Muscle of arm (tissue), 12 donors: ENCODE results near the gene ATP5MG. TPM values are rescaled to one million over a fixed set of nuclear protein-coding genes. Genes with fewer than 3 reads are reported as not detected.
A peak's percentile ranks its signal among the peaks of the same experiment; 100 is the strongest.

ENCODE experiments used
- DNase-seq: peaks from one replicate; pipeline ENCODE4 v3.0.0-alpha.2; 2013
- polyA plus RNA-seq, 12 donors: library from polyadenylated mRNA; unstranded; fragments of 120-200 nt; gene quantifications; one replicate each; pipeline ENCODE4 v1.2.1, GENCODE V29; 2013; ENCODE audit not compliant: insufficient read length in 12 of 12

ATP5MG gene
- polyA plus RNA-seq, 12 donors, result 296 to 410 (median 345) TPM; not detected in 1

DNA sequence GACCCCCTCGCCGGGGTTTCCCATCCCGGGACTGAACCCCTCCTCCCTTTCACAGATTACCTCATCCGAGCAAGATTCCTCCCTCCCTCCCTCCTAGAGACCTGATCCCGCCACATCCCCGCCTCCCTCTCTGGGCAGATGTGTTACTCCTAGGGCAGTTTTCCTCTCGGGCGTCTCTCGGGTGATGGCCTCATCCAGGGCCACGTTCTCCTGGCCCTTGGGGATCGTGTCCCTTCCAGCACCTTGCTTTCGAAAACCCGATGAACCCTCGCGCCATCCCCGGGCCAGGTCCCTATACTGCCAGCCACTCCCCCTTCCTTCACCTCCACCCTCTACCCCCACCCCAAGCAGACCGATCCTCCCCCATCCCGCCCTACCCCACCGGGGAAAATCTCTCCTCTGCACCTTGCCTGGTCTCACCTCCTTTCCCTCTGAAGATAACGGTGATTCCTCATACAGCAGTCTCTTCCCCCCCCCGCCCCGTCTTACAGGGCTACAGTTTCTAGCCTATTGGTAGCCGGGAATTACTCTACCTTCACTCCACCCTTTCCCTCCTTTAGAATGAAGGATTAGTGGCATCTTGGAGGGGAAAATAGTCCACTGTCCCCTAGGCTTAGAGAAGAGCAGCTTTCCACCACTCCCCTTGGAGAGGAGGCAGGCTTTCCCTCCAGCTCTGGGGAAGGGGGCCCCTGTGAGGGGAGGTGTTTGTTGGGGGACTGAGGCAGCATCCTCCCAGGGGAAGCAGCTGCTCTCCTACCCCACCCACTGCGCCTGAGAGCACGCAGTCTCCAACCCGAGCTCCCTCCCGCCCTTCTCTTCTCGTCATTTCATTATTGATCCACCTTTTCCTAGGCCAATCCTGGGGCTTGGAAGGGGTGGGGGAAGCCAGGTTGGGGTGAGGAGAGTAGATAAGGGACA is 36.1 kb downstream of the ATP5MG start:
- peak; percentile 51 for DNase-seq

DNA sequence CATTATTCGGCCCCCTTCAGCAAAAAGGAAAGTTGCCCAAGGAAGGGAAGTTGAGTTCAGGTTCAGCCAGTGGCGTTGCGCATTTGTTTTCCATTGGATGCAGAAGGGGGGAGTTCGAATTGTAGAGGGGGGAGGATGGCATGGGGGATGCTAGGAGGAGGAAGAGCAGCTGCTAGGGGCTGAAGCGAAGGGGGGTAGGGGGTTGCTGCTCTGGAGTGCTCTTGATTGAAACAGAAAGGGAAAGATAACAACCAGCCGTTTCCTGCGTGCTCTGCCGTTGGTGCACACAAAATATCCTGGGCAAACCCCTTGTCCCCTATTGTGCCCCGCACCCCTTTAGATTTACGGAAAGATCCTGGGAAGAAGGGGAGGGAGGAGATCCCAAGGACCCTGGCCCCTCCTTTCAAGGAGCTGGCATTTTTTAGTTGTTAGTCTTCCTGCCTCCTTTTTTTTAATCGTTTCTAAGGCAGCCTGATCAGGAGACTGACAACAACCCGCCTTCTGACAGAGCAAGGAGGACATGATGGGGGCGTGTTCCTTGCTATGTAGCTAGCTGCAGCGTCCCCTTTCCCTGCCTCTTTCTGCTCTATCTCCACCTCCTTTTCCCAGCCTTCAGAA is 37.0 kb downstream of the ATP5MG start:
- DNase-seq, result peak; percentile 84

DNA sequence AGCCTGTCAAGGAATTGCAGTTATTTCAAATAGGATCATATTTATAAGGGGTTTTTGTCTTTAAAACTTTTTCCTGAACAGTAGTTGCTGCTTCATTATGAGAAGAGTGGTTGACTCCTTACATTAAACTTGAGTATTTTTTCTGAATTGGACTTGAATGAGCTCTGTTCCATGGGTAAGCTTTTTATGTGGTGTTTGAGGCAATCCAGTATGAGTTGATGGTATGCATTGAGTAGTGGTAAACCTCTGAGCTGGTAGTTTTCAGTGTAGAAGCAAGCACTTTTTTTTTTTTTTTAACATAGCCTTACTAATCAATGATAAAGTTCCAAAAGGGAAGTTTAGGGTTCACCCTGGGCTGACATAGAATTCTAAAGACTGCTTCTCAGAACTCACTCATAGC is 38.2 kb downstream of the ATP5MG start:
- no peak for DNase-seq

DNA sequence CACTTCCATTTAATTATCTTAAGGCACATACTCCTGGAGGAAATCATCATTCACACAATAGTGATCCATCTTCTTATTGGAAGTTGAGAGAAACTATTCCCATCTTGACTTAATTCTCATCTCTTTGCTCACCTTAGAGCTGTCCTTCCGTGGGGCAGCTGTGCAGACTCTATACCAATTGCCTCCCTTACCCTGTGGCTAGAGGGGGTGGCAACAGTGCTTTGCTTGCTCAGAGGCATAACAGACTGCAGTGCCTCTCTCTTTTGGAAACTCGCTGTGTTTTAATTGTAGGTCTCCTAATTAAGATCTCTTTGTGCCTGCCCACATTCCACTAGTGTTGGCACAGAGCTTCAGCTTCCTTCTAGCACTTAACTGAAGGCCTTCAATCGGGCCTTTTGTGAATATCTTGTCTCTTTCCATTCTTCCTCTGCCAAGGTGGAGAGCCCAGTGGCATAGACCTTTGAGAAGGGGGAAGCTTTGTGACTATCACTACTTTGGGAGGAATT is 40.4 kb downstream of the ATP5MG start:
- DNase-seq, result no peak

DNA sequence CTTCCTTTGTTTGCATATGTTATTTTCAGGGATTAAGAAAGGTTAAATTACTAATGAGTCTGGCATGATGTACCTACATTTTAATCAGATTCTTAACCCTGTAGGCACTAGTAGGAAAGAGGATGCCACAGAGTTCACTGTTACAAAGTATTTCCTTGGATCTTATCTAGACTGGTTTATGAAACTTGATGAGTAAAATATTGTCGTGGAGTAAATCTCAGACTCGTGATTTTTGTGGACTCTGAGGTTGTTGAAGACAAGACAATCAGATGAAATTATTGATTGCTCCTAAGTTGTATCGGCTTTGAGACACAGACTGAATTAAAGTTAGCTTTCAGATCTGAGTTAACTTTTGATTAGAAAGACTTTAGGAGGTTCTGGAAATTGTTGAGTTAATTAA is 40.9 kb downstream of the ATP5MG start:
- no peak for DNase-seq

DNA sequence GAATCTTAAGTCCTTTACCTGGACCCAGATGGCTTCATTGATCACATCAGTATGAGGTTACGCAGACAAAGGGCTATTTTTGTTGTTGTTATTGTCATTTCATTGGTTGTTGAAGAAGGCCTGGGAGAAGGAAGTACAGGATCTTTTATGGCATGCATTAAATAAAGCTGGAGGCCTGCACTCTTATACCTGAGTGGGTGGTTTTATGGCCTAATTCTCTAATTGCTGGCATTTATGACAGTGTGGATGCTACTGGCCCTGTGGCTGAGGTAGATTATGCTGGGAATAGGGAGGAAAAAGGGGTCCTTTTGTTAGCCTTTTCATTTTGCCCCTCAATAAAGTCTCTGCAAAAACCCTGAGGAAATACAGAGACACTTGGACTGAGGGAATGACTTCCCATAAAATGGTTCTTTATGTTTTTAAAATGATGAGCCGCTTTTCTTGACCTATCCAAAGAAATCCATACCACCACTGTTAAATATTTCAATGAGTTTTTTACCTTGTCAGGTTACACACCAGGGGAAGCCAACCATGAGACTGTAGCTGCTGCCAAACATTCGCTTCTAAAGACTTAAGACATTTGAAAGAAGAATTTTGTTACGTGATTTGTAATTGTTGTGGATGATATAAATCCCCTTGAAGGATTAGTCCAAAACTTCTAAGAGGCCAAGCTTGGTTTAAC is 41.6 kb downstream of the ATP5MG start:
- DNase-seq, result no peak

DNA sequence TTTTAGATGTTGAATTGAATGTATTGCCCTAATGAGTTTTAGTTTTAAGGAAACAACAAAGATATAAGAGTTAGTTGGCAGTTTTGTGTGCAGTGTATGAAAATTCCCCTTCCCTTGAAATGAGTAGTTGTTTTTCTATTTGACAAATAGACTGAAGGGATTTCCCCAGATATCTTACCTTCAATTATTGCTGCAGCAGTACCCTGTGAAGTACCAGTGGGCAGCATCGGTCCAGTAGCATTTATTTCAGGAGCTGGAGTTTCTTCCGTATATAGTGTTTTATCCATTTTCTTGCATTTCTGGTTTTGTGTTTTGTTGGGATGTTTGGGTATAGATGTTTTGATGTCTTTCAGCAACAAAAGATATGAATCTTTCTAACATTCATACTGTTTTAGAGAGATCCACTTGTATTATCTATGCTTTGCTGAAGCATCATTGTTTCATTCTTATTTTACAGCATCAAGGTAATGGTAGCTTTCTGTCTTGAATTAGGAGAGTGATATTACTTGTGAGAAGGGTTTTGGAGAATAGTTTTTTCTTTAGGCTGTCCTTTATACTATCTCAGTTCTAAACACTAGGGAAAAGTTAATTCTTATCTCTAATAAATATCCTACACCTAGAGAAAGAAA is 42.3 kb downstream of the ATP5MG start:
- no peak for DNase-seq

DNA sequence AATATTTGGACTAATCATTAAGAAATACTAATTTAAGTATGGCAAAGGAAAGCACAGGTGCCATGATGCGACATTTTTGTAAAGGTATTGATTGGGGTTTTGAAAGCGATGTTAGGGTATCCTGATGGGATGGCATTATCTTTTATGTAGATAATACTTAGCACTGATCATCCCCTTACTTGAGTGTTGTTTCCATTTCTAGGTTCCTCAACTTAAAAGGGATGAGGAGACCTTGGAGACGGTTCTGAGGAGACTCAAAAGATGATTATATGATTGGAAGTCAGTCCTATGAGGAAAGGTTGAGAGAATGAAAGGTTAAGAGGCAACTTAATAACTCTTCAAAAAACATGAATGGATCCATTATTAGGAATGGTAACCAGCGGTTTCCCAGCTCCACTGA is 46.0 kb downstream of the ATP5MG start:
- no peak for DNase-seq

DNA sequence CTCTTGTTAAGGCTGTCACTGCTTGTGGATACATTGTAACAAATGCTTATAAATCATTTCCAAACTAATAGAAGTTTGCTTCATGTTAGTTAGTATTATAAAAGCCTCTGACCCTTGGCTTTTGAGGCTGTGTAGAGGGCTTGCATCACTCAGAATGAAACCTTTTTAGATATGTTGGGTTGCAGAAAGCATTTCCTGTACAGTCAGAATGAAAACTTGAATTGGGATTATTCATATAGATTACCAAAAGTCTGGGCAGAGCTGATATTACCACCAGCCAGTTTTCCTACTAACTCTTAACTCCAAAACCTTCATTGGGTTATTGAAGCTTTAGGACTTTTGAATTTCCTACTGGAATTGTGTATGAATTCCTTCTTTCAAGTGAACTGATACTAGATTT is 46.9 kb downstream of the ATP5MG start:
- DNase-seq, result no peak

DNA sequence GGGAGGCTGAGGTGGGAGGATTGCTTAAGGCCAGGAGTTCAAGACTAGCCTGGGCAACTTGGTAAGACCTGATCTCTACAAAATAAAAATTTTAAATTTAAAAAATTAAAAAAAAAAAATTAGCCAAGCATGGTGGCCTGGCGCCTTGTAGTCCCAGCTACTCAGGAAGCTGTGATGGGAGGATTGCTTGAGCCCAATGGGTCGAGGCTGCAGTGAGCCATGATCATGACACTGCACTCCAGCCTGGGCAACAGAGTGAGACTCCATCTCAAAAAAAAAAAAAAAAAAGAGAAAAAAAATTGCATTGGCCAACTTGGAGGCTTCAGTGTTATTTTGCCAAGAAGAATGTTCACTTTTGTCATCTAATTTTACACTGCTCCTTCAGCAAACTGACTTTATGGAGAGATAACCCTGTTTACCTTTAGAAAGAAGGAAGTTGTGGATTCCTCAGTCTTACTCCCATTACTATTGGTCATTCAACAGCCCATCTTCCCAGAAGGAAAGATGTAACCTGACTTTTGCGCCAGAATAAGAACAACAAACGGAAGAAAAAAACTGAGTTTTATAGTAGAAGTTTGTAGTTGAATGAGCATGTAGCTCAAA is 48.0 kb downstream of the ATP5MG start:
- DNase-seq, result no peak

DNA sequence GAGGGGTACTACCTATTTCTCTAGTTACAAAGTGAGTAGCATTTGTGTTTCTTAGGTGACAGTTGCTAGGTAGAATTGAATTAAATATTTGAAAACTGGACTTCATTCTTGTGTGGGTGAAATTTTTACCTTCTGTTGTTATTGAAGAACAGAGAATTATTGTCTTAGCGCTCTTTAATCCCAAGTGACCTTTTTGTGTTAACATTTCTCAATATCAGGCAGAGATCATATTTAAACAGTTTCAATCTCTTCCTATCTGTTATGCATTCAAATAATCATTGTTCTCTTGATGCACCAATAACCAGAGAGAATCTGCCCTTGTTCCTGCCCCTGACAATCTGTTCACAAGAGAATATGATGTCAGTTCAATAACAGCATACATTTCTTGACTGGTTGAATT is 49.0 kb downstream of the ATP5MG start:
- no peak for DNase-seq

Other genes with a start within 250 kb of the ATP5MG start
- gene SCN4B, start 248.8 kb upstream of the ATP5MG start, polyA plus RNA-seq, result 1 to 10 TPM in 11 of 12 donors, not detected in 1; 2.5 to 6.0 (median 4.3) TPM
- 10 to 100 TPM in 1 of 12 donors, 1 to 10 TPM in 11; 2.5 to 71.5 (median 4.9) TPM for gene SCN2B, start 225.0 kb upstream of the ATP5MG start, polyA plus RNA-seq
- gene JAML, start 176.6 kb upstream of the ATP5MG start, polyA plus RNA-seq, result 10 to 100 TPM in 1 of 12 donors, 1 to 10 TPM in 10, not detected in 1; 1.7 to 15.5 (median 3.0) TPM
- 1 to 10 TPM in 5 of 12 donors, under 1 TPM in 6, not detected in 1; 0.49 to 5.2 (median 0.89) TPM for gene MPZL3, start 149.2 kb upstream of the ATP5MG start, polyA plus RNA-seq
- gene MPZL2, start 137.3 kb upstream of the ATP5MG start, polyA plus RNA-seq, result 10 to 100 TPM in 3 of 12 donors, 1 to 10 TPM in 5, under 1 TPM in 3, not detected in 1; 0.47 to 37.8 (median 1.6) TPM
- 1 to 10 TPM in 3 of 12 donors, under 1 TPM in 7, not detected in 2; 0.32 to 9.9 (median 0.56) TPM for gene CD3E, start 96.9 kb upstream of the ATP5MG start, polyA plus RNA-seq
- gene CD3D, start 58.9 kb upstream of the ATP5MG start, polyA plus RNA-seq, result 1 to 10 TPM in 2 of 12 donors, under 1 TPM in 3, not detected in 7; 0.41 to 4.4 (median 0.82) TPM
- gene CD3G, start 57.3 kb upstream of the ATP5MG start, polyA plus RNA-seq, result 1 to 10 TPM in 1 of 12 donors, under 1 TPM in 6, not detected in 5; 0.07 to 2.3 (median 0.26) TPM
- 100 to 1,000 TPM in 1 of 12 donors, 10 to 100 TPM in 11; 20.3 to 160 (median 25.9) TPM for gene UBE4A, start 42.0 kb upstream of the ATP5MG start, polyA plus RNA-seq
- gene KMT2A, start 34.9 kb downstream of the ATP5MG start, polyA plus RNA-seq, result 10 to 100 TPM in 11 of 12 donors, not detected in 1; 25.3 to 45.7 (median 29.7) TPM
- gene TTC36, start 125.9 kb downstream of the ATP5MG start, polyA plus RNA-seq, result 1 to 10 TPM in 9 of 12 donors, under 1 TPM in 1, not detected in 2; 0.76 to 3.9 (median 1.7) TPM
- 10 to 100 TPM in 11 of 12 donors, not detected in 1; 12.7 to 24.3 (median 18.6) TPM for gene TMEM25, start 129.6 kb downstream of the ATP5MG start, polyA plus RNA-seq
- gene IFT46, start 164.3 kb downstream of the ATP5MG start, polyA plus RNA-seq, result 10 to 100 TPM in 10 of 12 donors, 1 to 10 TPM in 1, not detected in 1; 9.2 to 31.6 (median 19.5) TPM
- gene ARCN1, start 170.8 kb downstream of the ATP5MG start, polyA plus RNA-seq, result 100 to 1,000 TPM in 11 of 12 donors, not detected in 1; 106 to 189 (median 141) TPM
- 10 to 100 TPM in 11 of 12 donors, not detected in 1; 64.0 to 97.0 (median 77.5) TPM for gene PHLDB1, start 206.0 kb downstream of the ATP5MG start, polyA plus RNA-seq